Stimulated activated naive CD8-positive, alpha-beta T cell treated with anti-CD3 and anti-CD28 coated beads, Interleukin-15, amount 100 ng/mL, for 72 hours (primary cell): ENCODE measurements around the gene CSMD2.
"Not testable (repeated sequence)": the region's sequence is repeated elsewhere in the genome, so short reads cannot be mapped to it uniquely, and the experiment has no call there.

Experiments
- ATAC-seq: fragments of 150-1000 bp; cut with Tn5 transposase; 2 replicates; pipeline ENCODE4 v1.10.0; 2021; ENCODE audit warnings: mild to moderate bottlenecking, moderate library complexity
- DNase-seq, 2 donors: peaks; one replicate each; pipeline ENCODE4 v3.0.0; 2021 to 2022
- H3K27ac Mint-ChIP-seq, 2 donors: one replicate each; pipeline ENCODE4 v1.8.0; 2022; ENCODE audit warnings: mild to moderate bottlenecking in 2 of 2, mixed read lengths in 2 of 2, moderate library complexity in 2 of 2
- H3K27me3 Mint-ChIP-seq: one replicate; pipeline ENCODE4 v1.8.0; 2022; ENCODE audit warnings: mixed read lengths
- H3K4me1 Mint-ChIP-seq: one replicate; pipeline ENCODE4 v1.8.0; 2022; ENCODE audit warnings: mild to moderate bottlenecking, mixed read lengths
- H3K4me3 Mint-ChIP-seq, 2 donors: one replicate each; pipeline ENCODE4 v1.8.0; 2022; ENCODE audit warnings: mild to moderate bottlenecking in 2 of 2, mixed read lengths in 2 of 2, moderate library complexity in 1 of 2
- H3K9me3 Mint-ChIP-seq, 2 donors: one replicate each; pipeline ENCODE4 v1.8.0; 2022; ENCODE audit warnings: mixed read lengths in 2 of 2

CSMD2 gene

GRCh38 chr1:34100332-34100731, 64.7 kb downstream of the CSMD2 start:
- H3K27ac Mint-ChIP-seq = no peak overlapping the region
- no peaks in the 10 kb centered on the region for H3K9me3 Mint-ChIP-seq
- peaks cover 20% of the 10 kb centered on the region for H3K27me3 Mint-ChIP-seq
- H3K4me1 Mint-ChIP-seq = no peaks in the 10 kb centered on the region
- DNase-seq (no peak), ATAC-seq (no peak)
- no peak overlapping the region for H3K4me3 Mint-ChIP-seq

- peaks cover 12% of the 10 kb centered on the region for H3K27me3 Mint-ChIP-seq
- H3K27ac Mint-ChIP-seq, ATAC-seq, H3K4me3 Mint-ChIP-seq, H3K4me1 Mint-ChIP-seq, DNase-seq: not testable (repeated sequence)
- H3K9me3 Mint-ChIP-seq = peaks cover 10 to 15% of the 10 kb centered on the region in 2 donors
Observed at GRCh38 chr1:34092399-34092798, 72.6 kb downstream of the CSMD2 start.

GRCh38 chr1:34089731-34090130, 75.3 kb downstream of the CSMD2 start:
- ATAC-seq (no peak), DNase-seq (no peak)
- Mint-ChIP-seq H3K4me3 (no peak overlapping the region), H3K27ac (peak overlapping the region in 1 of 2 donors; percentile 9), H3K4me1 (no peaks in the 10 kb centered on the region), H3K9me3 (peaks cover 10 to 15% of the 10 kb centered on the region in 2 donors), H3K27me3 (peaks cover 12% of the 10 kb centered on the region)

- no peak overlapping the region for H3K4me3 Mint-ChIP-seq
- DNase-seq (no peak), ATAC-seq (no peak)
- H3K9me3 Mint-ChIP-seq = peaks cover 10 to 20% of the 10 kb centered on the region in 2 donors
- no peak overlapping the region for H3K27ac Mint-ChIP-seq
- no peaks in the 10 kb centered on the region for H3K4me1 Mint-ChIP-seq
- peaks cover 12% of the 10 kb centered on the region for H3K27me3 Mint-ChIP-seq
Observed at GRCh38 chr1:34087986-34088385, 77.0 kb downstream of the CSMD2 start.

GRCh38 chr1:34086561-34086960, 78.5 kb downstream of the CSMD2 start:
- ATAC-seq (no peak), DNase-seq (no peak)
- Mint-ChIP-seq H3K9me3 (peaks cover 12 to 13% of the 10 kb centered on the region in 2 donors), H3K27ac (no peak overlapping the region), H3K27me3 (peaks cover 12% of the 10 kb centered on the region), H3K4me1 (no peaks in the 10 kb centered on the region), H3K4me3 (no peak overlapping the region)

GRCh38 chr1:34083974-34084373, 81.1 kb downstream of the CSMD2 start:
- ATAC-seq = no peak
- no peak for DNase-seq
- Mint-ChIP-seq H3K4me3 (no peak overlapping the region), H3K27me3 (no peaks in the 10 kb centered on the region), H3K27ac (no peak overlapping the region), H3K9me3 (peaks cover 14 to 18% of the 10 kb centered on the region in 2 donors), H3K4me1 (no peaks in the 10 kb centered on the region)

- H3K4me3 Mint-ChIP-seq, H3K4me1 Mint-ChIP-seq, H3K27ac Mint-ChIP-seq, H3K27me3 Mint-ChIP-seq, DNase-seq: not testable (repeated sequence)
- H3K9me3 Mint-ChIP-seq = peaks cover 21 to 22% of the 10 kb centered on the region in 2 donors
- ATAC-seq = peak; percentile 52
Observed at GRCh38 chr1:34082085-34082670, 82.9 kb downstream of the CSMD2 start.

- no peak overlapping the region for H3K27ac Mint-ChIP-seq
- H3K27me3 Mint-ChIP-seq = peaks cover under 1% of the 10 kb centered on the region
- DNase-seq (no peak), ATAC-seq (no peak)
- peaks cover 20 to 27% of the 10 kb centered on the region in 2 donors for H3K9me3 Mint-ChIP-seq
- no peaks in the 10 kb centered on the region for H3K4me1 Mint-ChIP-seq
- no peak overlapping the region for H3K4me3 Mint-ChIP-seq
Observed at GRCh38 chr1:34078383-34078782, 86.6 kb downstream of the CSMD2 start.

GRCh38 chr1:34075576-34075975, 89.5 kb downstream of the CSMD2 start:
- H3K4me3 Mint-ChIP-seq = no peak overlapping the region
- peaks cover 15% of the 10 kb centered on the region for H3K27me3 Mint-ChIP-seq
- ATAC-seq (no peak), DNase-seq (no peak)
- H3K27ac Mint-ChIP-seq = no peak overlapping the region
- no peaks in the 10 kb centered on the region for H3K4me1 Mint-ChIP-seq
- H3K9me3 Mint-ChIP-seq = peaks cover 13 to 16% of the 10 kb centered on the region in 2 donors

- H3K9me3 Mint-ChIP-seq = peaks cover 4 to 14% of the 10 kb centered on the region in 2 donors
- no peak overlapping the region for H3K27ac Mint-ChIP-seq
- H3K27me3 Mint-ChIP-seq = peaks cover 27% of the 10 kb centered on the region
- DNase-seq (no peak), ATAC-seq (no peak)
- H3K4me1 Mint-ChIP-seq = no peaks in the 10 kb centered on the region
- H3K4me3 Mint-ChIP-seq = no peak overlapping the region
Observed at GRCh38 chr1:34073028-34073695, 91.9 kb downstream of the CSMD2 start.

GRCh38 chr1:34070201-34070836, 94.7 kb downstream of the CSMD2 start:
- ATAC-seq = no peak
- DNase-seq = no peak
- Mint-ChIP-seq H3K27me3 (peaks cover 38% of the 10 kb centered on the region), H3K4me3 (no peak overlapping the region), H3K9me3 (peaks cover 0 to 7% of the 10 kb centered on the region in 2 donors), H3K27ac (no peak overlapping the region), H3K4me1 (no peaks in the 10 kb centered on the region)

GRCh38 chr1:34066981-34067603, 97.9 kb downstream of the CSMD2 start:
- ATAC-seq = no peak
- H3K9me3 Mint-ChIP-seq = peaks cover 0 to 13% of the 10 kb centered on the region in 2 donors
- H3K27me3 Mint-ChIP-seq = peaks cover 37% of the 10 kb centered on the region
- DNase-seq = no peak
- H3K4me3 Mint-ChIP-seq = no peak overlapping the region
- peak overlapping the region in 1 of 2 donors; percentile 12 for H3K27ac Mint-ChIP-seq
- no peaks in the 10 kb centered on the region for H3K4me1 Mint-ChIP-seq

GRCh38 chr1:34066166-34066565, 98.9 kb downstream of the CSMD2 start:
- H3K9me3 Mint-ChIP-seq = peaks cover 0 to 15% of the 10 kb centered on the region in 2 donors
- no peak for ATAC-seq

GRCh38 chr1:34065498-34065897, 99.5 kb downstream of the CSMD2 start:
- Mint-ChIP-seq H3K27ac (no peak overlapping the region), H3K4me1 (no peaks in the 10 kb centered on the region), H3K9me3 (peaks cover 0 to 15% of the 10 kb centered on the region in 2 donors), H3K4me3 (no peak overlapping the region), H3K27me3 (peaks cover 40% of the 10 kb centered on the region)
- no peak for DNase-seq
- no peak for ATAC-seq

More at GRCh38 chr1:34066166-34066565, 98.9 kb downstream of the CSMD2 start:
- Mint-ChIP-seq H3K27me3 (peaks cover 40% of the 10 kb centered on the region), H3K4me3 (no peak overlapping the region), H3K4me1 (no peaks in the 10 kb centered on the region), H3K27ac (no peak overlapping the region)
- DNase-seq = no peak

GRCh38 chr1:34060901-34061415, 104.1 kb downstream of the CSMD2 start:
- peaks cover 37% of the 10 kb centered on the region for H3K27me3 Mint-ChIP-seq

More at GRCh38 chr1:34060901-34061415, 104.1 kb downstream of the CSMD2 start:
- DNase-seq (no peak), ATAC-seq (no peak)
- Mint-ChIP-seq H3K9me3 (peaks cover 0 to 8% of the 10 kb centered on the region in 2 donors), H3K27ac (peak overlapping the region in 1 of 2 donors; percentile 22), H3K4me1 (no peaks in the 10 kb centered on the region), H3K4me3 (no peak overlapping the region)
